ENCODE measurements around the gene NR1D1. TPM values are rescaled to one million over a fixed set of nuclear protein-coding genes. Genes with fewer than 3 reads are reported as not detected.

NR1D1 gene
- total RNA-seq, 2 donors from 2014 or later, result 3.0 to 4.4 TPM

DNA sequence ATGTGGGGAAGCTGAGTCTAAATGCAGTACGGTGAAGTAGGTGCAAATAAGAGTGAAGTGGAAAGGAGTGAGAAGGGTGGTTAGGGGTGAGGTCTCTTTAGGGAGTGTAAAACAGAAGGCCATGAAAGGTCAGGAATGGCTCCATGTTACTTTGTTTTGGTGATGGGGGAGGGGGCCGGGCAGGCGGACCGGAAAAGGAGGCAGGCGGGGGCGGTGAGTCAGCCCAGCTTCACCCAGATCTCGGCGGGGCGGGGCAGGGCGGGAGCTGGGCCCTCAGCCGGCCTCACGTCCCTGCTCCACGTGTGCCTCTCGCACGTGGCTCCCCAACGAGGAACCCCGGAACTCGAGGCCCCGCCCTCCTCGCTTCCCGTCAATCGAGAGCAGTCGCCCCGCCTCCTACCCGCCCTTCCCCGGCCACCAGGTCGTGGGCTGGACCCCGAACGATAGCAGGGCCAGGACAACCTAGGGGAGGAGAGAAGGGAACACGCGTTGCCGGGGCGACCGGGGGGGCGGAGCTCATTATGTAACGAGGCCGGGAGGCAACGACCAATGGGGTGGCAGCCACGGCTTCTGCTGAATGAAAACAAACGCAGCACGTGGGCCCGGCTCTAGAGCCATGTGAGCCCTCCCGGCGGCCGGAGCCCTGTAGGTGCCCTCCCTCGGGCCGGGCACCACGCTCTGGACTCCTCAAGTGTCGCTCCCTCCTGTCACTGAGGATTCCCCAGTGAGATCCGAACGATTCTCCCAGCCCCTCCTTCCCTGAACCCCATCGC, 1.4 kb downstream of the NR1D1 start:
- TF ChIP-seq, protein P1, sequence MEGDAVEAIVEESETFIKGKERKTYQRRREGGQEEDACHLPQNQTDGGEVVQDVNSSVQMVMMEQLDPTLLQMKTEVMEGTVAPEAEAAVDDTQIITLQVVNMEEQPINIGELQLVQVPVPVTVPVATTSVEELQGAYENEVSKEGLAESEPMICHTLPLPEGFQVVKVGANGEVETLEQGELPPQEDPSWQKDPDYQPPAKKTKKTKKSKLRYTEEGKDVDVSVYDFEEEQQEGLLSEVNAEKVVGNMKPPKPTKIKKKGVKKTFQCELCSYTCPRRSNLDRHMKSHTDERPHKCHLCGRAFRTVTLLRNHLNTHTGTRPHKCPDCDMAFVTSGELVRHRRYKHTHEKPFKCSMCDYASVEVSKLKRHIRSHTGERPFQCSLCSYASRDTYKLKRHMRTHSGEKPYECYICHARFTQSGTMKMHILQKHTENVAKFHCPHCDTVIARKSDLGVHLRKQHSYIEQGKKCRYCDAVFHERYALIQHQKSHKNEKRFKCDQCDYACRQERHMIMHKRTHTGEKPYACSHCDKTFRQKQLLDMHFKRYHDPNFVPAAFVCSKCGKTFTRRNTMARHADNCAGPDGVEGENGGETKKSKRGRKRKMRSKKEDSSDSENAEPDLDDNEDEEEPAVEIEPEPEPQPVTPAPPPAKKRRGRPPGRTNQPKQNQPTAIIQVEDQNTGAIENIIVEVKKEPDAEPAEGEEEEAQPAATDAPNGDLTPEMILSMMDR (conservative IDR thresholded peaks at IDR 0.05), result no peak
- H3K9ac ChIP-seq (ENCODE audit: extremely low read depth, low read length, poor library complexity, severe bottlenecking), result peak overlapping the region; percentile 16
- H3K27me3 ChIP-seq (ENCODE audit: control insufficient read depth, insufficient read depth, low read length, poor library complexity, severe bottlenecking), result peaks cover 11% of the 10 kb centered on the region
- 11 to 13% methylated on average over 15 to 52 of the region's 52 CpGs for WGBS, 2 experiments (ENCODE audit: insufficient coverage in 1 of 2, insufficient read length in 1 of 2)
- peak; percentile 99 for DNase-seq
- H3K9me3 ChIP-seq (ENCODE audit: control insufficient read depth, low read length), result no peaks in the 10 kb centered on the region
- peaks cover 5% of the 10 kb centered on the region for H3K4me1 ChIP-seq (ENCODE audit: control insufficient read depth, insufficient read depth, low read length)
- Mint-ChIP-seq H3K27me3 (ENCODE audit: insufficient read depth) (peaks cover 49% of the 10 kb centered on the region), H3K4me3 (peak overlapping the region; percentile 53), H3K36me3 (ENCODE audit: low read depth) (peaks cover 16% of the 10 kb centered on the region), H3K27ac (peak overlapping the region; percentile 77), H3K4me1 (peaks cover 35% of the 10 kb centered on the region), H3K9me3 (peaks cover 10% of the 10 kb centered on the region)
- H3K27ac ChIP-seq (ENCODE audit: low read depth, low read length), result no peak overlapping the region
- H3K4me3 ChIP-seq (ENCODE audit: low read length), result peak overlapping the region; percentile 79
- H3K36me3 ChIP-seq (ENCODE audit: control insufficient read depth, insufficient read depth, low read length), result no peaks in the 10 kb centered on the region

DNA sequence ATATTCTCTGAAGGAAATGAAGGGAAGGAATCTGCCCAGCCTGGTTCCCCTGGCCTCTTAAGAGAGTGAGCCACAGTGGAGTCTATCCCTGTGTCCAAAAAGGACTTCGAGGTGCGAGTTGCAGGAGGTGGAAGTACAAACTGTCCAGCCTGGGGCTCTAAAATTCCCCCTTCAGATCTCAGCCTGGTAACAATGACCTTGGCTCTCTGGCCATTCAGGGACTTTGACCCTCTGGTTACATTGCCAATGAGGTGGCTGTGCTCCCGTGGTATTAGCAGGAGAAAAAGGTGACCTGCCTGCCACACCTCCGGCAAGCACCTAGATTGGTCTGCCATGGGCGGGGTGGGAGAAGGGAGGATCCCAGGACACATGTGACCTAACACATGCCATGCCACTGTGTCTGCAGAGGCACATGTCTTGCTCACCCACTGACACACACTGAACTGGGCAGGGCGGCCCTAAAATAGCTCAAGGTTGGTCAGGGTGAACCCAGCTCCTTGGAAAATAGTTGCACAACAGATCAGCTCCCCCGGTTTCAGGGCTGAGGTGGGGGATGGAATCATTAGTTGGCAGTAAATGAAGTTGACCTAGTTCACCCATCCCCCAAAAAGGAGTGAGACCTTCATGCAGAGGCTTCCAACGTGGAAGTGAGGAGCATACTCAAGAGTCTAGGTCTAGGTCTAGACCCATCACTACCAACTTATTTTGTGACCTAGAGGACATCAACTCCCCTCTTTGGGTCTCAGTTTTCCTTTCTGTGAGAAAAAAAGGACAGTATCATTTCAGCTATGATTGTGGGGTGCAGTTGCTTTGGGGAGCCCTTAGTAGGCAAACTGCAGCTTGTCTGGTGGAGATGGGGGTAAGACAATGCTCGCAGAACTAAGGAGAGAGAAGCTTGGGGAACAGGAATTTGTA, 2.2 kb downstream of the NR1D1 start:
- Mint-ChIP-seq H3K27me3 (ENCODE audit: insufficient read depth) (peaks cover 41% of the 10 kb centered on the region), H3K36me3 (ENCODE audit: low read depth) (peaks cover 23% of the 10 kb centered on the region), H3K9me3 (peaks cover 10% of the 10 kb centered on the region), H3K27ac (peak overlapping the region; percentile 54), H3K4me3 (peak overlapping the region; percentile 53), H3K4me1 (peaks cover 28% of the 10 kb centered on the region)
- DNase-seq, result no peak
- 92 to 94% methylated on average over 6 to 9 of the region's 9 CpGs for WGBS, 2 experiments (ENCODE audit: insufficient coverage in 1 of 2, insufficient read length in 1 of 2)
- no peaks in the 10 kb centered on the region for H3K36me3 ChIP-seq (ENCODE audit: control insufficient read depth, insufficient read depth, low read length)
- H3K9me3 ChIP-seq (ENCODE audit: control insufficient read depth, low read length), result no peaks in the 10 kb centered on the region
- peaks cover 11% of the 10 kb centered on the region for H3K27me3 ChIP-seq (ENCODE audit: control insufficient read depth, insufficient read depth, low read length, poor library complexity, severe bottlenecking)
- peaks cover 5% of the 10 kb centered on the region for H3K4me1 ChIP-seq (ENCODE audit: control insufficient read depth, insufficient read depth, low read length)
- H3K27ac ChIP-seq (ENCODE audit: low read depth, low read length), result no peak overlapping the region
- H3K9ac ChIP-seq (ENCODE audit: extremely low read depth, low read length, poor library complexity, severe bottlenecking), result peak overlapping the region; percentile 16
- H3K4me3 ChIP-seq (ENCODE audit: low read length), result peak overlapping the region; percentile 71
- TF ChIP-seq, protein P1 (conservative IDR thresholded peaks at IDR 0.05), result no peak

DNA sequence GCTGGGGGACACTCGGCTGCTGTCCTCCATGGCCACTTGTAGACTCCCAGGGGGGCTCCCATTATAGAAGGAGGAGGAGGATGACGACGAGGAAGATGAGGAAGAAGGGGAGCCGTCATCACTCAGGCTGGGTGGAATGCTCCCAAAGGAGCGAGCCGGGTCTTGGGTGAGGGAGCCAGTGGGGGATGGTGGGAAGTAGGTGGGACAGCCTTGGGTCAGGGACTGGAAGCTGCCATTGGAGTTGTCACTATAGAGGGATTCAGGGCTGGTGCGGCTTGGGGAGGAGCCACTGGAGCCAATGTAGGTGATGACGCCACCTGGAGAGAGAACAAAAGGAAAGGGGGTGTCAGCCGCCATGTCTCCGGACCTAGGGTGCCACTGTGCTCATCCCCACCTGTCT, 3.3 kb downstream of the NR1D1 start:
- peaks cover 10% of the 10 kb centered on the region for H3K9me3 Mint-ChIP-seq
- no peaks in the 10 kb centered on the region for H3K9me3 ChIP-seq (ENCODE audit: control insufficient read depth, low read length)
- H3K4me1 Mint-ChIP-seq, result peaks cover 24% of the 10 kb centered on the region
- no peak overlapping the region for H3K27ac ChIP-seq (ENCODE audit: low read depth, low read length)
- TF ChIP-seq, protein P1 (conservative IDR thresholded peaks at IDR 0.05), result no peak
- WGBS, 2 experiments (ENCODE audit: insufficient coverage in 1 of 2, insufficient read length in 1 of 2), result 93% methylated on average over 3 to 10 of the region's 10 CpGs
- H3K4me1 ChIP-seq (ENCODE audit: control insufficient read depth, insufficient read depth, low read length), result peaks cover 5% of the 10 kb centered on the region
- peaks cover 23% of the 10 kb centered on the region for H3K36me3 Mint-ChIP-seq (ENCODE audit: low read depth)
- H3K27ac Mint-ChIP-seq, result no peak overlapping the region
- no peak overlapping the region for H3K4me3 Mint-ChIP-seq
- no peak overlapping the region for H3K9ac ChIP-seq (ENCODE audit: extremely low read depth, low read length, poor library complexity, severe bottlenecking)
- H3K27me3 ChIP-seq (ENCODE audit: control insufficient read depth, insufficient read depth, low read length, poor library complexity, severe bottlenecking), result peaks cover 11% of the 10 kb centered on the region
- H3K27me3 Mint-ChIP-seq (ENCODE audit: insufficient read depth), result peaks cover 37% of the 10 kb centered on the region
- DNase-seq, result no peak
- no peak overlapping the region for H3K4me3 ChIP-seq (ENCODE audit: low read length)
- H3K36me3 ChIP-seq (ENCODE audit: control insufficient read depth, insufficient read depth, low read length), result no peaks in the 10 kb centered on the region

Measured in endodermal cell (in vitro differentiated cells).